Measurements from ENCODE around the gene AADAT.

- TF ChIP-seq NFRKB (IDR thresholded peaks at IDR 0.05) (no peak), FOXA1 (IDR thresholded peaks at IDR 0.05) (no peak), FOXK2 (IDR thresholded peaks at IDR 0.05) (no peak), SUZ12 (IDR thresholded peaks at IDR 0.05) (no peak), ZNF384 (IDR thresholded peaks at IDR 0.05) (no peak), LEF1 (IDR thresholded peaks at IDR 0.05; ENCODE audit: borderline replicate concordance) (no peak), TARDBP (IDR thresholded peaks at IDR 0.05) (no peak), PKNOX1 (IDR thresholded peaks at IDR 0.05) (no peak), SP1 (IDR thresholded peaks at IDR 0.05) (no peak)
These were observed 20.5 kb upstream of the AADAT start for GRCh38 chr4:170110285-170110672.

Data from HEK293T (cell line).